Small intestine (tissue), 7 donors: Measurements from ENCODE around the gene LETMD1. TPM values are rescaled to one million over a fixed set of nuclear protein-coding genes. Genes with fewer than 3 reads are reported as not detected.

Experiments
- DNase-seq, 2 donors: peaks; one replicate each; pipeline versions ENCODE4 v3.0.0 to v3.0.0-alpha.2; 2013
- FAIRE-seq: peaks from 2 replicates; lab custom pipeline; 2012; peaks lifted over from hg19 to GRCh38; lab: Jason Lieb, UNC
- H3K27ac ChIP-seq, 3 donors: one replicate each; pipeline ENCODE4 v1.5.1; 2013; ENCODE audit warnings: low read length in 2 of 3, mild to moderate bottlenecking in 2 of 3, control low read depth in 1 of 3, inconsistent platforms in 1 of 3, low read depth in 1 of 3, moderate library complexity in 1 of 3
- H3K27me3 ChIP-seq, 3 donors: one replicate each; pipeline ENCODE4 v1.6.1; 2013; ENCODE audit warnings: low read length in 3 of 3, inconsistent platforms in 1 of 3; ENCODE audit not compliant: control insufficient read depth in 3 of 3, insufficient read depth in 3 of 3
- H3K36me3 ChIP-seq, 3 donors: one replicate each; pipeline ENCODE4 v1.6.1; 2013; ENCODE audit warnings: low read length in 3 of 3, inconsistent platforms in 1 of 3, low read depth in 1 of 3, mild to moderate bottlenecking in 1 of 3, moderate library complexity in 1 of 3; ENCODE audit not compliant: control insufficient read depth in 3 of 3, insufficient read depth in 2 of 3
- H3K4me1 ChIP-seq, 3 donors: one replicate each; pipeline ENCODE4 v1.6.1; 2013; ENCODE audit warnings: low read length in 2 of 3, inconsistent platforms in 1 of 3, low read depth in 1 of 3, mild to moderate bottlenecking in 1 of 3, moderate library complexity in 1 of 3; ENCODE audit not compliant: control insufficient read depth in 3 of 3, insufficient read depth in 2 of 3
- H3K4me3 ChIP-seq, 3 donors: one replicate each; pipeline ENCODE4 v1.5.1; 2013; ENCODE audit warnings: low read length in 3 of 3, control low read depth in 1 of 3, inconsistent platforms in 1 of 3, low read depth in 1 of 3, mild to moderate bottlenecking in 1 of 3, moderate library complexity in 1 of 3
- H3K9me3 ChIP-seq, 2 donors: one replicate each; pipeline ENCODE4 v1.6.1; 2013; ENCODE audit warnings: low read depth in 1 of 2, low read length in 1 of 2; ENCODE audit not compliant: control insufficient read depth in 2 of 2, insufficient read depth in 1 of 2
- WGBS, 3 donors: extraction: QIAGEN DNeasy Blood & Tissue Kit; methylation state at CpG; one replicate each; pipeline ENCODE4 v1.1.7; 2013; 5-methylcytosine and 5-hydroxymethylcytosine counted together
- polyA plus RNA-seq, 4 donors: library from polyadenylated mRNA; stranded (reverse) in 3 of 4; unstranded in 1 of 4; fragments of 200-250 nt in 3 of 4; fragments of 120-200 nt in 1 of 4; gene quantifications; one replicate each; pipeline versions ENCODE4 v1.2.1 to v1.2.3, GENCODE V29; 2013
- donor health status: healthy with polysubstance abuse.
- donor health status: control.
- donor health status: control.
- donor health status: Bipolar disorder and iron deficiency.
- donor health status: healthy.

Gene LETMD1
- polyA plus RNA-seq, 4 donors: 74.7 to 173 (median 85.6) TPM

DNA sequence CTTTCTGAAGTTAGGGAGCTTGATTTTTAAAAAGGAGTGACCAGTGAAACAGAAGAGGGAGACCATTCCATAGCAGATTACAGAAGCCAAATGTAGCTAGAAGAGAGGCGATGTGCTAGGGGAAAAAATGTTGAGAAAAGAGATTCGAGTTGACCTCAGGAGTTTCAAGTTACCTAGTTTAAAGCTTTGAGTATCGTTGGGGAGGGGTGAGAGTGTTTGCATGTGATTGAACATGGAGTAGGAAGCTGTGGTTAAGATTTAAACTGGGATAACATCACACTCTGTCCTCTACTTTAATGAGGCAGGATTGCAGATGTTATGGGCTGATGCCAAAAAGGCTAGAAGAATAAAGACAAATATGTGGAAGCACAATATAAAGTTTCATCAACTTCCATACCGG is 3.7 kb downstream of the LETMD1 start:
- Histone ChIP-seq H3K27me3 (no peaks in the 10 kb centered on the region), H3K4me1 (peaks cover 0 to 9% (median 5%) of the 10 kb centered on the region in 3 donors), H3K36me3 (peaks cover 3 to 41% (median 12%) of the 10 kb centered on the region in 3 donors), H3K27ac (no peak overlapping the region), H3K9me3 (no peaks in the 10 kb centered on the region), H3K4me3 (no peak overlapping the region)
- FAIRE-seq (no peak), DNase-seq (no peak)
- WGBS, 3 donors: 63 to 84% (median 75%) methylated on average over 4 of the region's 4 CpGs

DNA sequence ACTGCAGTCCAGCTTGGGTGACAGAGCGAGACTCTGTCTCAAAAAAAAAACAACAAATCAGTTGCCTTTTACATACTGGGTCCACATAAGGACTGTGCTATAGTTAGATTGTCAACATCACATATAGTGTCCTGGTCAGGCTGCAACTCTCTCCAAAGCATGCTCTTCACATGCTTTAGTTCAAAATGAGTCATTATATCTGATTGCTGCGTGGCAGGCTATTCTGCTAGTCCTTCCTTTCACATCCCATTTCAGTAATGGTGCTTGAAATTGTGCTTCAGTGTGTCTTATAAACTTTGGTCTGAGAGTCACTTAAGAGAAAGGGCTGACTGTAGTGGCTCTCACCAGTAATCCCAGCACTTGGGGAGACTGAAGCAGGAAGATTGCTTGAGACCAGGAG is 6.9 kb downstream of the LETMD1 start:
- DNase-seq (no peak), FAIRE-seq (no peak)
- 91 to 96% (median 93%) methylated on average over 2 of the region's 2 CpGs for WGBS, 3 donors
- no peaks in the 10 kb centered on the region for H3K27me3 ChIP-seq
- no peak overlapping the region for H3K4me3 ChIP-seq
- no peak overlapping the region for H3K27ac ChIP-seq
- H3K36me3 ChIP-seq: peaks cover 15 to 68% (median 24%) of the 10 kb centered on the region in 3 donors
- no peaks in the 10 kb centered on the region for H3K9me3 ChIP-seq
- H3K4me1 ChIP-seq: no peaks in the 10 kb centered on the region

DNA sequence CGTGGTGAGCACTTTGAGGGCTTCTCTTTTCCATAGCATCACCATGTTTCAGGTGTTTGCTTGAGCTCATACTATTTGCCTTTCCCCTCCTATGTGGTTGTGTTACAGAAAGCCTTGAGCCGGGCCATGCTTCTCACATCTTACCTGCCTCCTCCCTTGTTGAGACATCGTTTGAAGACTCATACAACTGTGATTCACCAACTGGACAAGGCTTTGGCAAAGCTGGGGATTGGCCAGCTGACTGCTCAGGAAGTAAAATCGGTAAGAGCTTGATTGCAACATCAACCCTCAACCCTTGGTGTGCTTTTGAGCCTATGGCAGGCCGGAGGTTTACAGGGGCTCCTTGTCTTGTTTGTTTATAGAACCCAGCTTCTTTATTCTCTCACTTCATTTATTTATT is 8.1 kb downstream of the LETMD1 start:
- Histone ChIP-seq H3K9me3 (no peaks in the 10 kb centered on the region), H3K4me3 (no peak overlapping the region), H3K36me3 (peaks cover 16 to 66% (median 25%) of the 10 kb centered on the region in 3 donors), H3K27ac (peak overlapping the region in 1 of 3 donors; percentile 9), H3K27me3 (no peaks in the 10 kb centered on the region), H3K4me1 (no peaks in the 10 kb centered on the region)
- FAIRE-seq: no peak
- 84 to 88% (median 85%) methylated on average over 5 of the region's 5 CpGs for WGBS, 3 donors
- DNase-seq: no peak

DNA sequence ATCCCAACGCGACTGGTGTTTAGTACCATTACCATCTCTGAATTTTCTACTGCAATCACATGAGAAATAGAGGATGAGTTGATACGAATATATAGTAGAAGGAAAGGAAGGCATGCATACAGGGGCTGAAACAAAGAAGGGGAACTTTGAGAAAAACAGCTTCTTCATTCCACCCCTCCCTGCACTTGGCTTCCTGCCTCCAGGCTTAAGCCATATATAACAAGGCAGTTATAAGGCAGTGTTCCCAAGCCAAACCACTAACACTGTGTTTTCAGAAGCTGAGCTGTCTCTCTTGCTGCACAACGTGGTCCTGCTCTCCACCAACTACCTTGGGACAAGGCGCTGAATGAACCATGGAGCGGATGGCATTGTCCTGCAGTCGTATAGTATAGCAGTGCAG is 11.0 kb downstream of the LETMD1 start:
- Histone ChIP-seq H3K27me3 (no peaks in the 10 kb centered on the region), H3K27ac (no peak overlapping the region), H3K36me3 (peaks cover 13 to 65% (median 29%) of the 10 kb centered on the region in 3 donors), H3K4me3 (no peak overlapping the region), H3K9me3 (no peaks in the 10 kb centered on the region), H3K4me1 (no peaks in the 10 kb centered on the region)
- no peak for DNase-seq
- no peak for FAIRE-seq
- 84 to 90% (median 86%) methylated on average over 7 of the region's 7 CpGs for WGBS, 3 donors

DNA sequence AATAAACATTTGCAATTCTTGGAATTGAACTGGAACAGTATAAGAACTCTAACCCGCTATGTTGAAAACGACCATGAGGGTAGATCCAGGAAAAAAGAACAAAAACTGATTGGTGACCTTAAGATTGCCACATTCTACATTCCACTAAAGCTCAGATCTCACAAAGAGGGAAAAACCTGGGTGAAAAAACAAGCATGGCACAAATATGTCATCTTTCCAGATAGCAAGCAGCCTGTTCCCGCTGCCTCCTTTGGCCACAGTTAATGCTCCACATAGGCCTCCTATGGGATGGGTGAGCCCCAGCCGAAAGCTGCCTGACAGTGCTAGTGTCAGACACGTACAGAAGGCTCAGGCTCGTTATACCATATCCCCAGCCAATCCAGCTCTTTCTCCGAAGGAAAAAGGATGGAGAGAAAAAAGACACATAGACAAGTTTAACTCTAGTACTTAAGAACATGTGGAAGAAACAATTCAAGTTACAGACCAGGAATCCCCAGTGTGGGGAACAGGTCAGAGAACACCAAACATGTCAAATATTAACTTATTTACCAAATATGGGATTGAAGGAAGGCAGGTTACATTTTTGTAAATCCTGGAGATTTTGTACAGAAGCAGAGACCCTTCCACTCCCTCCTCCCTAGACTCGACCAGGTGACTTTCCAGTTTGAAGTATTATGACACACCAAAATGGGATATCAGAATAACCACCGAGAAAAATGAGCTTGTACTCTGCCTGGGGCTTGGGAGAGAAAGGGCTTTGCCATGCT is 14.7 kb downstream of the LETMD1 start:
- Histone ChIP-seq H3K4me1 (no peaks in the 10 kb centered on the region), H3K9me3 (no peaks in the 10 kb centered on the region), H3K36me3 (peaks cover 10 to 62% (median 21%) of the 10 kb centered on the region in 3 donors), H3K4me3 (no peak overlapping the region), H3K27ac (no peak overlapping the region), H3K27me3 (no peaks in the 10 kb centered on the region)
- DNase-seq (no peak), FAIRE-seq (no peak)
- WGBS, 3 donors: 73 to 78% (median 76%) methylated on average over 9 of the region's 9 CpGs

DNA sequence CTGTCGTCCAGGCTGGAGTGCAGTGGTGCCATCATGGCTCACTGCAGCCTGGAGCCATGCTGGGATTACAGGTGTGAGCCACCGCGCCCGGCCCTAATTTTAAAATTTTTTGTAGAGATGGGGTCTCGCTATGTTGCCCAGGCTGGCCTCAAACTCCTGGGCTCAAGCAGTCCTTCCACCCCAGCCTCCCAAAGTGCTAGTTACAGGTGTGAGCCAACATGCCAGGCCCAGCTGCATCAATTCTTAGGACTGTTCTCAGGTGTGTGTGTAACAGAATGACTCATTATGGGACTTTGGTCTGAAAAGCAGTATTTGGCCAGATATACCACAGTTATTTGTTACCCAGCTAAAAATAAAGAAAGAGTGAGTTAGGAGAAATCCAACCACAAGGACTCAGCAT is 17.4 kb downstream of the LETMD1 start:
- H3K9me3 ChIP-seq: no peaks in the 10 kb centered on the region
- 93 to 97% (median 95%) methylated on average over 5 of the region's 5 CpGs for WGBS, 3 donors
- H3K27ac ChIP-seq: no peak overlapping the region
- FAIRE-seq (no peak), DNase-seq (peak; percentile 30 to 48)
- no peak overlapping the region for H3K4me3 ChIP-seq
- H3K27me3 ChIP-seq: no peaks in the 10 kb centered on the region
- peaks cover 0 to 53% (median 11%) of the 10 kb centered on the region in 3 donors for H3K36me3 ChIP-seq
- H3K4me1 ChIP-seq: no peaks in the 10 kb centered on the region

DNA sequence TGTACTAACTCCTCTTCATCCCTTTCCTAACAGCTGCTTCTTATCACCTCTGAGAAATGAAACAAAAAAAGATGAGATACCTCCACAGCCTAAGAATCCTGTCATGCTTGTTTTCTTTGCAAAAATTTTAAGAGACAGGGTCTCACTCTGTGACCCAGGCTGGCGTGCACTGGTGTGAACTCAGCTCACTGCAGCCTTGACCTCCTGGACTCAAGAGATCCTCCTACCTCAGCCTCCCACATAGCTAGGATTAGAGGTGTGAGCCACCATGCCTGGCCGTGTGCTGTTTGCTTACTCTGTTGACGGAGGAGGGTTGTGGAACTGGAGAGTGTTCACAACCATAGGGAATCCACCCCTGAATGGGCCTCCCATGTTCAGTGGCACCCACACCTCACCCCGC is 19.1 kb downstream of the LETMD1 start:
- 86 to 90% (median 87%) methylated on average over 4 of the region's 4 CpGs for WGBS, 3 donors
- H3K4me3 ChIP-seq: no peak overlapping the region
- no peak for FAIRE-seq
- DNase-seq: no peak
- H3K27ac ChIP-seq: no peak overlapping the region
- H3K9me3 ChIP-seq: no peaks in the 10 kb centered on the region
- no peaks in the 10 kb centered on the region for H3K27me3 ChIP-seq
- peaks cover 0 to 62% (median 13%) of the 10 kb centered on the region in 3 donors for H3K36me3 ChIP-seq
- H3K4me1 ChIP-seq: no peaks in the 10 kb centered on the region

DNA sequence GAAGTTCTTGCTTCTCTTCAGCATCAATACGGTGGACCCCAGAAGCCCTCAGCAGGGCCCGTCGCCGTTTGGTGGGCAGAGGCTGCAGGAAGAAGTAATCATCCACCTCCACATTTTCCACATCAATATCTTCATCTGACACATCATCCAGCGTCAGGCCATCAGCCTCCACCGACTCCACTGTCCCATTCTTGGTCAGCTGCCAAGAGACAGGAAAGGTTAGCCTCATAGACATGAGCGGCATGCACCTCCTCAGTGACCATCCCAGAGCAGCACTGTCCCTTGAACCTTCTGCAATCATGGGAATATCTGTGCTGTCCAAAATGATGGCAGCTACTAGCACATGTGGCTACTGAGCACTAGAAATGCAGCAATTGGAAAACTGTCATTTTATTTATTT is 19.6 kb downstream of the LETMD1 start:
- WGBS, 3 donors: 81 to 90% (median 85%) methylated on average over 7 of the region's 7 CpGs
- Histone ChIP-seq H3K27ac (no peak overlapping the region), H3K4me3 (no peak overlapping the region), H3K9me3 (no peaks in the 10 kb centered on the region), H3K36me3 (peaks cover 0 to 62% (median 13%) of the 10 kb centered on the region in 3 donors), H3K27me3 (no peaks in the 10 kb centered on the region), H3K4me1 (no peaks in the 10 kb centered on the region)
- FAIRE-seq: no peak
- no peak for DNase-seq
